Liver (tissue), 3 donors: ENCODE data around the gene ASB1.

Source experiments
- EGR1 ChIP-seq, 2 donors: IDR thresholded peaks; 2 replicates each; pipeline ENCODE4 v1.6.1; 2016 to 2018; ENCODE audit warnings: antibody characterized with exemption in 2 of 2, low read depth in 2 of 2
- FOXA2 ChIP-seq: IDR thresholded peaks from 2 replicates; pipeline ENCODE4 v1.6.1; 2016; ENCODE audit warnings: antibody characterized with exemption
- GABPA ChIP-seq, 2 donors: IDR thresholded peaks in 1 of 2; conservative IDR thresholded peaks in 1 of 2; 2 replicates each; pipeline ENCODE4 v1.6.1; 2016; ENCODE audit warnings: antibody characterized with exemption in 2 of 2, mild to moderate bottlenecking in 1 of 2, moderate library complexity in 1 of 2
- HNF4A ChIP-seq, 2 donors: conservative IDR thresholded peaks; 2 replicates each; pipeline ENCODE4 v1.6.1; 2016; ENCODE audit warnings: antibody characterized with exemption in 2 of 2, mild to moderate bottlenecking in 2 of 2
- JUND ChIP-seq, 2 donors: IDR thresholded peaks; 2 replicates each; pipeline ENCODE4 v1.6.1; 2016; ENCODE audit warnings: antibody characterized with exemption in 2 of 2
- RAD21 ChIP-seq, 2 donors: IDR thresholded peaks; 2 replicates each; pipeline ENCODE4 v1.6.1; 2016; ENCODE audit warnings: antibody characterized with exemption in 2 of 2, mild to moderate bottlenecking in 2 of 2
- TAF1 ChIP-seq: conservative IDR thresholded peaks from 2 replicates; pipeline ENCODE4 v1.6.1; 2016; ENCODE audit warnings: antibody characterized with exemption, mild to moderate bottlenecking
- YY1 ChIP-seq: IDR thresholded peaks from 2 replicates; pipeline ENCODE4 v1.6.1; 2016; ENCODE audit warnings: antibody characterized with exemption, mild to moderate bottlenecking
- TF ChIP-seq, protein P1 (sequence below): IDR thresholded peaks from 2 replicates; pipeline ENCODE4 v1.6.1; 2016; ENCODE audit warnings: antibody characterized with exemption, mild to moderate bottlenecking
- TF ChIP-seq, protein P2 (sequence below): fragments of 150-350 bp; IDR thresholded peaks from 2 replicates; pipeline ENCODE4 v1.5.1; 2017; ENCODE audit warnings: improper control_type of control experiment, low read depth, low read length; ENCODE audit not compliant: missing input control
- TF ChIP-seq, protein P3 (sequence below): IDR thresholded peaks from 2 replicates; pipeline ENCODE4 v1.6.1; 2016; ENCODE audit warnings: antibody characterized with exemption
- donor health status: healthy.
- donor health status: healthy.

DNA sequence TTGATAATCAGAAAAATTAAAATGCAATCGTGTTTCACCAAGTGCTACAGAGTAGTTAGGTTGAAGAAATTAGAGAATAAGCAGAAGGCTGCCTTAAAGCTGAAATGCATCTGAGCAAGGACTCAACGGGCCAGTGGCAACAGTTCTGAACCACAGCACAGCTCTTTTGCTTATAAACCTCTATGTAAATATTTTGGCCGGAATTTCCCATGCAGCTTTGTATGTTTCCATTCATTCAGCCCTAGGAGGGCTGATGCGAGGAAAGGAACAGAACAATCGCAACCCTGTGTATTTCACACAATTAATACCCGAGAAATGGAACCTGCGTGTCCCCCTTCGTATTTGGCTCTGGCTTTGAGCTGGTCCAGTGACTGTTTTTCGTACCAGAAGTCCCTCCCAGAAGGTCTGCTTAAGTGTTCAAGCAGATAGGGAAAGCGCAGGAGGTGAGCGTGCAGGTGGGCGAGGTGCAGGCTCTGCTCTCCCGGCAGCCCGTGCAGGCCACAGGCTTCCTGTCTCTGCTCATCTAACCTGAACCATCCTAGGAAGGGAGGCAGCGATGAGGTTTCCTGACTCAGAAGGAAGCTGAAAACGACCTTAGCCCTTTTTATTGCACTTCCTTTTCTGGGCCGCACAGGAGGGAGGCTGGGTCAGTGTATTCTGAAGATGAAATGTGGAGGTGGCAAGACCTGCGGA, 67.3 kb downstream of the ASB1 start:
- TF ChIP-seq FOXA2 (no peak), GABPA (IDR thresholded peaks at IDR 0.05 in 1 of 2, conservative IDR thresholded peaks at IDR 0.05 in 1 of 2) (no peak), TAF1 (no peak), HNF4A (conservative IDR thresholded peaks at IDR 0.05) (no peak), RAD21 (IDR thresholded peaks at IDR 0.05) (no peak), YY1 (no peak), JUND (IDR thresholded peaks at IDR 0.05) (no peak), EGR1 (IDR thresholded peaks at IDR 0.05; ENCODE audit: low read depth in 2 of 2) (no peak)
- TF ChIP-seq, protein P1, sequence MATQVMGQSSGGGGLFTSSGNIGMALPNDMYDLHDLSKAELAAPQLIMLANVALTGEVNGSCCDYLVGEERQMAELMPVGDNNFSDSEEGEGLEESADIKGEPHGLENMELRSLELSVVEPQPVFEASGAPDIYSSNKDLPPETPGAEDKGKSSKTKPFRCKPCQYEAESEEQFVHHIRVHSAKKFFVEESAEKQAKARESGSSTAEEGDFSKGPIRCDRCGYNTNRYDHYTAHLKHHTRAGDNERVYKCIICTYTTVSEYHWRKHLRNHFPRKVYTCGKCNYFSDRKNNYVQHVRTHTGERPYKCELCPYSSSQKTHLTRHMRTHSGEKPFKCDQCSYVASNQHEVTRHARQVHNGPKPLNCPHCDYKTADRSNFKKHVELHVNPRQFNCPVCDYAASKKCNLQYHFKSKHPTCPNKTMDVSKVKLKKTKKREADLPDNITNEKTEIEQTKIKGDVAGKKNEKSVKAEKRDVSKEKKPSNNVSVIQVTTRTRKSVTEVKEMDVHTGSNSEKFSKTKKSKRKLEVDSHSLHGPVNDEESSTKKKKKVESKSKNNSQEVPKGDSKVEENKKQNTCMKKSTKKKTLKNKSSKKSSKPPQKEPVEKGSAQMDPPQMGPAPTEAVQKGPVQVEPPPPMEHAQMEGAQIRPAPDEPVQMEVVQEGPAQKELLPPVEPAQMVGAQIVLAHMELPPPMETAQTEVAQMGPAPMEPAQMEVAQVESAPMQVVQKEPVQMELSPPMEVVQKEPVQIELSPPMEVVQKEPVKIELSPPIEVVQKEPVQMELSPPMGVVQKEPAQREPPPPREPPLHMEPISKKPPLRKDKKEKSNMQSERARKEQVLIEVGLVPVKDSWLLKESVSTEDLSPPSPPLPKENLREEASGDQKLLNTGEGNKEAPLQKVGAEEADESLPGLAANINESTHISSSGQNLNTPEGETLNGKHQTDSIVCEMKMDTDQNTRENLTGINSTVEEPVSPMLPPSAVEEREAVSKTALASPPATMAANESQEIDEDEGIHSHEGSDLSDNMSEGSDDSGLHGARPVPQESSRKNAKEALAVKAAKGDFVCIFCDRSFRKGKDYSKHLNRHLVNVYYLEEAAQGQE = no peak
- TF ChIP-seq, protein P2, sequence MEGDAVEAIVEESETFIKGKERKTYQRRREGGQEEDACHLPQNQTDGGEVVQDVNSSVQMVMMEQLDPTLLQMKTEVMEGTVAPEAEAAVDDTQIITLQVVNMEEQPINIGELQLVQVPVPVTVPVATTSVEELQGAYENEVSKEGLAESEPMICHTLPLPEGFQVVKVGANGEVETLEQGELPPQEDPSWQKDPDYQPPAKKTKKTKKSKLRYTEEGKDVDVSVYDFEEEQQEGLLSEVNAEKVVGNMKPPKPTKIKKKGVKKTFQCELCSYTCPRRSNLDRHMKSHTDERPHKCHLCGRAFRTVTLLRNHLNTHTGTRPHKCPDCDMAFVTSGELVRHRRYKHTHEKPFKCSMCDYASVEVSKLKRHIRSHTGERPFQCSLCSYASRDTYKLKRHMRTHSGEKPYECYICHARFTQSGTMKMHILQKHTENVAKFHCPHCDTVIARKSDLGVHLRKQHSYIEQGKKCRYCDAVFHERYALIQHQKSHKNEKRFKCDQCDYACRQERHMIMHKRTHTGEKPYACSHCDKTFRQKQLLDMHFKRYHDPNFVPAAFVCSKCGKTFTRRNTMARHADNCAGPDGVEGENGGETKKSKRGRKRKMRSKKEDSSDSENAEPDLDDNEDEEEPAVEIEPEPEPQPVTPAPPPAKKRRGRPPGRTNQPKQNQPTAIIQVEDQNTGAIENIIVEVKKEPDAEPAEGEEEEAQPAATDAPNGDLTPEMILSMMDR = no peak
- TF ChIP-seq, protein P3, sequence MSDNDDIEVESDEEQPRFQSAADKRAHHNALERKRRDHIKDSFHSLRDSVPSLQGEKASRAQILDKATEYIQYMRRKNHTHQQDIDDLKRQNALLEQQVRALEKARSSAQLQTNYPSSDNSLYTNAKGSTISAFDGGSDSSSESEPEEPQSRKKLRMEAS = no peak
